GM23338 (cell line): ENCODE measurements around the gene CARD10. TPM values are rescaled to one million over a fixed set of nuclear protein-coding genes. Genes with fewer than 3 reads are reported as not detected.

Experiments
- ATAC-seq: fragments of 200-7000 bp; cut with Tn5 transposase; 3 replicates; pipeline ENCODE4 v1.9.1; 2020
- DNase-seq: peaks from one replicate; pipeline ENCODE4 v3.0.0-alpha.2; 2015; ENCODE audit warnings: low spot score
- H2AFZ ChIP-seq: fragments of 200-600 bp; sonication (generic); 2 replicates; pipeline ENCODE4 v1.8.0; 2016; ENCODE audit warnings: antibody characterized with exemption, mild to moderate bottlenecking, moderate library complexity
- H3F3A ChIP-seq: fragments of 200-600 bp; sonication (generic); replicated peaks from 2 replicates; pipeline ENCODE4 v1.8.0; 2017; ENCODE audit warnings: antibody characterized with exemption, mixed run types, low read depth
- H3K27ac ChIP-seq: fragments of 200-600 bp; sonication (generic); 2 replicates; pipeline ENCODE4 v1.6.1; 2016; ENCODE audit warnings: low read depth
- H3K27me3 ChIP-seq: fragments of 200-600 bp; sonication (generic); 2 replicates; pipeline ENCODE4 v1.8.0; 2016; ENCODE audit warnings: mild to moderate bottlenecking, mixed run types, moderate library complexity; ENCODE audit not compliant: insufficient read depth
- H3K36me3 ChIP-seq: fragments of 200-600 bp; sonication (generic); 2 replicates; pipeline ENCODE4 v1.8.0; 2016; ENCODE audit warnings: mild to moderate bottlenecking; ENCODE audit not compliant: insufficient read depth
- H3K4me1 ChIP-seq: fragments of 200-600 bp; sonication (generic); 2 replicates; pipeline ENCODE4 v1.8.0; 2016; ENCODE audit warnings: mild to moderate bottlenecking, moderate library complexity; ENCODE audit not compliant: insufficient read depth
- H3K4me2 ChIP-seq: fragments of 200-600 bp; sonication (generic); 2 replicates; pipeline ENCODE4 v1.7.1; 2017; ENCODE audit warnings: mixed run types
- H3K4me3 ChIP-seq: fragments of 200-600 bp; sonication (generic); 2 replicates; pipeline ENCODE4 v1.6.1; 2016; ENCODE audit warnings: mixed run types
- H3K79me2 ChIP-seq: fragments of 200-600 bp; sonication (generic); replicated peaks from 2 replicates; pipeline ENCODE4 v1.8.0; 2017; ENCODE audit warnings: mild to moderate bottlenecking; ENCODE audit not compliant: insufficient read depth
- H3K9me2 ChIP-seq: fragments of 200-600 bp; sonication (generic); 2 replicates; pipeline ENCODE4 v1.8.0; 2017; ENCODE audit not compliant: insufficient read depth
- H4K20me1 ChIP-seq: fragments of 200-600 bp; sonication (generic); replicated peaks from 2 replicates; pipeline ENCODE4 v1.8.0; 2017; ENCODE audit warnings: mild to moderate bottlenecking; ENCODE audit not compliant: insufficient read depth
- H3K27ac Mint-ChIP-seq: 2 replicates; pipeline ENCODE4 v1.8.0; 2020; ENCODE audit warnings: inconsistent platforms, mild to moderate bottlenecking, moderate library complexity, mixed read lengths
- H3K27me3 Mint-ChIP-seq: 3 replicates; pipeline ENCODE4 v1.8.0; 2022; ENCODE audit warnings: low read depth, mild to moderate bottlenecking, moderate library complexity, mixed read lengths, inconsistent platforms; ENCODE audit not compliant: insufficient read depth, poor library complexity
- H3K36me3 Mint-ChIP-seq: 3 replicates; pipeline ENCODE4 v1.8.0; 2021; ENCODE audit warnings: low read depth, mild to moderate bottlenecking, inconsistent platforms, moderate library complexity, mixed read lengths
- H3K4me1 Mint-ChIP-seq: 3 replicates; pipeline ENCODE4 v1.8.0; 2020; ENCODE audit warnings: mild to moderate bottlenecking, inconsistent platforms, mixed read lengths
- H3K4me3 Mint-ChIP-seq: 3 replicates; pipeline ENCODE4 v1.8.0; 2021; ENCODE audit warnings: moderate library complexity, mild to moderate bottlenecking, inconsistent platforms, mixed read lengths
- H3K9me3 Mint-ChIP-seq: 3 replicates; pipeline ENCODE4 v1.8.0; 2020; ENCODE audit warnings: moderate library complexity, mild to moderate bottlenecking, inconsistent platforms, mixed read lengths
- EZH2 ChIP-seq: fragments of 200-600 bp; sonication (generic); IDR thresholded peaks from one replicate; pipeline ENCODE4 v1.8.0; 2017; ENCODE audit warnings: antibody characterized with exemption, mild to moderate bottlenecking, low read depth; ENCODE audit not compliant: unreplicated experiment
- EZH2phosphoT487 ChIP-seq: fragments of 200-600 bp; sonication (generic); IDR thresholded peaks from one replicate; pipeline ENCODE4 v1.8.1; 2018; ENCODE audit warnings: antibody characterized with exemption; ENCODE audit not compliant: unreplicated experiment
- JUNB ChIP-seq: IDR thresholded peaks from one replicate; pipeline ENCODE4 v1.6.1; 2016; ENCODE audit warnings: antibody characterized with exemption; ENCODE audit not compliant: unreplicated experiment
- NANOG ChIP-seq: IDR thresholded peaks from 2 replicates; pipeline ENCODE4 v1.6.1; 2016; ENCODE audit warnings: antibody characterized with exemption, borderline replicate concordance
- POLR2AphosphoS5 ChIP-seq: IDR thresholded peaks from 2 replicates; pipeline ENCODE4 v1.6.1; 2016; ENCODE audit warnings: antibody characterized with exemption, low read depth
- STAT1 ChIP-seq: IDR thresholded peaks from one replicate; pipeline ENCODE4 v1.6.1; 2016; ENCODE audit warnings: antibody characterized with exemption; ENCODE audit not compliant: unreplicated experiment
- ZNF114 ChIP-seq: fragments of 250-450 bp; sonication (Bioruptor Pico); IDR thresholded peaks from 2 replicates; pipeline ENCODE4 v1.5.0; 2020; ENCODE audit warnings: mild to moderate bottlenecking, moderate library complexity
- ZNF331 ChIP-seq: fragments of 250-450 bp; sonication (Bioruptor Pico); IDR thresholded peaks from 2 replicates; pipeline ENCODE4 v1.5.0; 2020; ENCODE audit warnings: low read depth, mild to moderate bottlenecking, moderate library complexity
- polyA plus RNA-seq: library from polyadenylated mRNA; unstranded; fragments of >200 nt; fragmentation: Nextera tagmentation; extraction: Ambion mirVana; gene quantifications from 2 replicates; pipeline ENCODE4 v1.2.1, GENCODE V29; 2016
- total RNA-seq: library from RNA; depleted of rRNA; stranded (reverse); fragments of >200 nt; shearing (Covaris generic); gene quantifications from 2 replicates; pipeline ENCODE4 v1.2.3, GENCODE V29; 2014
- TF ChIP-seq, protein P1 (sequence below): IDR thresholded peaks from one replicate; pipeline ENCODE4 v1.6.1; 2018; ENCODE audit warnings: antibody characterized with exemption; ENCODE audit not compliant: unreplicated experiment
- TF ChIP-seq, protein P2 (sequence below): IDR thresholded peaks from 2 replicates; pipeline ENCODE4 v1.6.1; 2016; ENCODE audit warnings: antibody characterized with exemption
- TF ChIP-seq, protein P3 (sequence below), 2 experiments: fragments of 200-600 bp in 1 of 2; sonication (generic) in 1 of 2; conservative IDR thresholded peaks; 2 replicates each; pipeline versions ENCODE4 v1.5.1 to v1.6.1; 2016 to 2017; ENCODE audit warnings: antibody characterized with exemption in 2 of 2, low read depth in 2 of 2, mild to moderate bottlenecking in 2 of 2, moderate library complexity in 1 of 2

The CARD10 gene
- total and polyA plus RNA-seq, 2 experiments from 2014 or later, result 5.4 to 17.2 TPM

DNA sequence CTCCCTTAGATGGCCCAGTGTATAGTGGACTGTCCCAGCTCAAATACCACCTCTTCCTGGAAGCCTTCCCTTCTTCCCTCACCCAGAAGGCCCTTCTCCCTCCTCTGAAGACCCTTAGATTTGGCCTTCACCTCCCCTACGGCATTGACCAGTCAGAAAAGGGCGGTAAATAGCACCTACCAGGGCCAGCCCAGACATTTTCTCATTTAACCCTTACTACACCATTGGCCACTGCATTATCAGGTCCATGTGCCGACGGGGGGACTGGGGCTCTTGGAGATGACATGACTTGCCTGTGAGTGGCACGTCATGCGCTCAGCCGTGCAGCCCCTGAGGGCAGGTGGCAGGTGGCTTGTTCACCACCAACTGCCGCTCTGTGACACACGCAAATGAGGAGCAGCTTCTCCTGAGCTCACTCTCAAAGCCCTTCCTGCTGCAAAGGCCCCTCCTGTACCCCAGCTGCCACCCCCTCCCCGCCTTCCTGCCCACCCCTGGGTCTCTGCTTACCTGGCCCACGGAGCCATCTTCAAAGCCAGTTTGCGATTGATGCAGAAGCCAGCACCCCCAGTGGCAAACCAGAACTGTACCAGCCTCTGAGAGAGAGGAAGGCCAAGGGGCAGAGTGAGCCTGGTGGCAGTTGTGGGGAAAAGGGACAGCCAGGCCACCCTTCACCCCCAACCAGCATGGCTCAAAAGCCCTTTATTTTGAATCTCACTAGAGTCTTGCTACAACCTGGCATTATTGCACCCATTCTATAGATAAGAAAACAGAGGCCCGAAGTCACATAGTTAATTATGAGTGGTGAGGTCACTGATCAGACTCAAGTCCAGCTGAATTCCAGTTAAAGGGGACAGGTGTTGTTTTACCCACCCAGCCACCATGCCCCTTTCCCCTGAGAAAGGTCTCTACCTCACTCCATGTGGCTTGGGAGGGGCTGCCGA lies 42.6 kb downstream of the CARD10 start:
- ATAC-seq (no peak), DNase-seq (no peak)
- Histone ChIP-seq H3K79me2 (no peaks in the 10 kb centered on the region), H3K4me3 (no peak overlapping the region), H3K4me2 (no peak overlapping the region), H3K27me3 (no peaks in the 10 kb centered on the region), H3K4me1 (no peaks in the 10 kb centered on the region), H4K20me1 (no peaks in the 10 kb centered on the region), H3F3A (no peaks in the 10 kb centered on the region), H3K27ac (no peak overlapping the region), H3K9me2 (no peaks in the 10 kb centered on the region), H3K36me3 (no peaks in the 10 kb centered on the region), H2AFZ (no peak overlapping the region)
- no peak overlapping the region for H3K4me3 Mint-ChIP-seq
- H3K27ac Mint-ChIP-seq, result no peak overlapping the region
- H3K27me3 Mint-ChIP-seq, result peaks cover 15% of the 10 kb centered on the region
- H3K36me3 Mint-ChIP-seq, result no peaks in the 10 kb centered on the region
- H3K4me1 Mint-ChIP-seq, result peaks cover 3% of the 10 kb centered on the region; the same call in 2 of the 3 replicates
- no peaks in the 10 kb centered on the region for H3K9me3 Mint-ChIP-seq
- TF ChIP-seq STAT1 (no peak), JUNB (no peak), ZNF114 (CRISPR knock-in tag) (no peak), POLR2AphosphoS5 (no peak), EZH2phosphoT487 (no peak), NANOG (no peak), EZH2 (no peak), ZNF331 (CRISPR knock-in tag) (no peak)
- TF ChIP-seq, protein P1, sequence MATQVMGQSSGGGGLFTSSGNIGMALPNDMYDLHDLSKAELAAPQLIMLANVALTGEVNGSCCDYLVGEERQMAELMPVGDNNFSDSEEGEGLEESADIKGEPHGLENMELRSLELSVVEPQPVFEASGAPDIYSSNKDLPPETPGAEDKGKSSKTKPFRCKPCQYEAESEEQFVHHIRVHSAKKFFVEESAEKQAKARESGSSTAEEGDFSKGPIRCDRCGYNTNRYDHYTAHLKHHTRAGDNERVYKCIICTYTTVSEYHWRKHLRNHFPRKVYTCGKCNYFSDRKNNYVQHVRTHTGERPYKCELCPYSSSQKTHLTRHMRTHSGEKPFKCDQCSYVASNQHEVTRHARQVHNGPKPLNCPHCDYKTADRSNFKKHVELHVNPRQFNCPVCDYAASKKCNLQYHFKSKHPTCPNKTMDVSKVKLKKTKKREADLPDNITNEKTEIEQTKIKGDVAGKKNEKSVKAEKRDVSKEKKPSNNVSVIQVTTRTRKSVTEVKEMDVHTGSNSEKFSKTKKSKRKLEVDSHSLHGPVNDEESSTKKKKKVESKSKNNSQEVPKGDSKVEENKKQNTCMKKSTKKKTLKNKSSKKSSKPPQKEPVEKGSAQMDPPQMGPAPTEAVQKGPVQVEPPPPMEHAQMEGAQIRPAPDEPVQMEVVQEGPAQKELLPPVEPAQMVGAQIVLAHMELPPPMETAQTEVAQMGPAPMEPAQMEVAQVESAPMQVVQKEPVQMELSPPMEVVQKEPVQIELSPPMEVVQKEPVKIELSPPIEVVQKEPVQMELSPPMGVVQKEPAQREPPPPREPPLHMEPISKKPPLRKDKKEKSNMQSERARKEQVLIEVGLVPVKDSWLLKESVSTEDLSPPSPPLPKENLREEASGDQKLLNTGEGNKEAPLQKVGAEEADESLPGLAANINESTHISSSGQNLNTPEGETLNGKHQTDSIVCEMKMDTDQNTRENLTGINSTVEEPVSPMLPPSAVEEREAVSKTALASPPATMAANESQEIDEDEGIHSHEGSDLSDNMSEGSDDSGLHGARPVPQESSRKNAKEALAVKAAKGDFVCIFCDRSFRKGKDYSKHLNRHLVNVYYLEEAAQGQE, result no peak
- TF ChIP-seq, protein P2, sequence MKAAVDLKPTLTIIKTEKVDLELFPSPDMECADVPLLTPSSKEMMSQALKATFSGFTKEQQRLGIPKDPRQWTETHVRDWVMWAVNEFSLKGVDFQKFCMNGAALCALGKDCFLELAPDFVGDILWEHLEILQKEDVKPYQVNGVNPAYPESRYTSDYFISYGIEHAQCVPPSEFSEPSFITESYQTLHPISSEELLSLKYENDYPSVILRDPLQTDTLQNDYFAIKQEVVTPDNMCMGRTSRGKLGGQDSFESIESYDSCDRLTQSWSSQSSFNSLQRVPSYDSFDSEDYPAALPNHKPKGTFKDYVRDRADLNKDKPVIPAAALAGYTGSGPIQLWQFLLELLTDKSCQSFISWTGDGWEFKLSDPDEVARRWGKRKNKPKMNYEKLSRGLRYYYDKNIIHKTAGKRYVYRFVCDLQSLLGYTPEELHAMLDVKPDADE, result no peak
- TF ChIP-seq, protein P3, sequence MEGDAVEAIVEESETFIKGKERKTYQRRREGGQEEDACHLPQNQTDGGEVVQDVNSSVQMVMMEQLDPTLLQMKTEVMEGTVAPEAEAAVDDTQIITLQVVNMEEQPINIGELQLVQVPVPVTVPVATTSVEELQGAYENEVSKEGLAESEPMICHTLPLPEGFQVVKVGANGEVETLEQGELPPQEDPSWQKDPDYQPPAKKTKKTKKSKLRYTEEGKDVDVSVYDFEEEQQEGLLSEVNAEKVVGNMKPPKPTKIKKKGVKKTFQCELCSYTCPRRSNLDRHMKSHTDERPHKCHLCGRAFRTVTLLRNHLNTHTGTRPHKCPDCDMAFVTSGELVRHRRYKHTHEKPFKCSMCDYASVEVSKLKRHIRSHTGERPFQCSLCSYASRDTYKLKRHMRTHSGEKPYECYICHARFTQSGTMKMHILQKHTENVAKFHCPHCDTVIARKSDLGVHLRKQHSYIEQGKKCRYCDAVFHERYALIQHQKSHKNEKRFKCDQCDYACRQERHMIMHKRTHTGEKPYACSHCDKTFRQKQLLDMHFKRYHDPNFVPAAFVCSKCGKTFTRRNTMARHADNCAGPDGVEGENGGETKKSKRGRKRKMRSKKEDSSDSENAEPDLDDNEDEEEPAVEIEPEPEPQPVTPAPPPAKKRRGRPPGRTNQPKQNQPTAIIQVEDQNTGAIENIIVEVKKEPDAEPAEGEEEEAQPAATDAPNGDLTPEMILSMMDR (conservative IDR thresholded peaks at IDR 0.05; ENCODE audit: low read depth in 2 of 2), result no peak
